NT2/D1 (cell line): ENCODE data around the gene CROT.

Experiments used
- DNase-seq: peaks from one replicate; pipeline ENCODE4 v3.0.0-alpha.2; 2011; ENCODE audit warnings: low read depth, low spot score
- H3K27me3 ChIP-seq: 2 replicates; pipeline ENCODE4 v1.6.0; 2011; ENCODE audit warnings: mild to moderate bottlenecking; ENCODE audit not compliant: insufficient read length, insufficient read depth
- H3K36me3 ChIP-seq: 2 replicates; pipeline ENCODE4 v1.6.1; 2011; ENCODE audit warnings: mild to moderate bottlenecking, low read length, mixed read lengths; ENCODE audit not compliant: insufficient read depth, insufficient read length
- H3K4me1 ChIP-seq: 2 replicates; pipeline ENCODE4 v1.5.1; 2011; ENCODE audit not compliant: insufficient read depth, insufficient read length
- H3K4me3 ChIP-seq: 2 replicates; pipeline ENCODE4 v1.5.1; 2011; ENCODE audit warnings: low read depth; ENCODE audit not compliant: insufficient read length
- H3K9ac ChIP-seq: 2 replicates; pipeline ENCODE4 v1.6.0; 2011; ENCODE audit warnings: low read depth; ENCODE audit not compliant: insufficient read length
- H3K9me3 ChIP-seq: 2 replicates; pipeline ENCODE4 v1.5.1; 2011; ENCODE audit warnings: mild to moderate bottlenecking, low read length; ENCODE audit not compliant: insufficient read depth
- SUZ12 ChIP-seq: IDR thresholded peaks from 2 replicates; pipeline ENCODE4 v1.6.1; 2011; ENCODE audit not compliant: insufficient read length, insufficient read depth; ENCODE audit errors: extremely low read depth
- YY1 ChIP-seq: IDR thresholded peaks from 2 replicates; pipeline ENCODE4 v1.6.1; 2011; ENCODE audit not compliant: insufficient read length, insufficient read depth
- ZNF274 ChIP-seq: IDR thresholded peaks from 2 replicates; pipeline ENCODE4 v1.6.1; 2011; ENCODE audit warnings: mild to moderate bottlenecking, low read depth, low read length

Gene CROT

DNA sequence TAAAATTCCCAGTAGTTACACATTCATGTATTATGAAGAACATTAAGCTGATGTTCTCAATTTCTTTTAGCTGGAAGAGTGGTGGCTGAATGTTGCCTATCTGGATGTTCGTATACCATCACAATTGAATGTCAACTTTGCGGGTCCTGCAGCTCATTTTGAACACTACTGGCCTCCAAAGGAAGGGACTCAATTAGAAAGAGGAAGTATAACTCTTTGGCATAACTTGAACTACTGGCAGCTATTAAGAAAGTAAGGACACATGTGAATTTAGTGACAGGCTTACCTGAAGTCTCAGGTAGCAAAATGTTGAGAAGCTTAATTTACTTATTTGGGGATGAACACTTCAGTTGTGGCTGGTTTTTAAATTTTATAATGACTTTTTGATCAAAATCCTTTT lies 15.9 kb downstream of the CROT start:
- TF ChIP-seq SUZ12 (no peak), ZNF274 (no peak), YY1 (no peak)
- H3K9ac ChIP-seq = no peak overlapping the region
- H3K9me3 ChIP-seq = peaks cover 8% of the 10 kb centered on the region; the same call in 1 of the 2 replicates
- no peak for DNase-seq
- no peaks in the 10 kb centered on the region for H3K27me3 ChIP-seq
- no peaks in the 10 kb centered on the region for H3K36me3 ChIP-seq
- no peaks in the 10 kb centered on the region for H3K4me1 ChIP-seq
- H3K4me3 ChIP-seq = no peak overlapping the region

DNA sequence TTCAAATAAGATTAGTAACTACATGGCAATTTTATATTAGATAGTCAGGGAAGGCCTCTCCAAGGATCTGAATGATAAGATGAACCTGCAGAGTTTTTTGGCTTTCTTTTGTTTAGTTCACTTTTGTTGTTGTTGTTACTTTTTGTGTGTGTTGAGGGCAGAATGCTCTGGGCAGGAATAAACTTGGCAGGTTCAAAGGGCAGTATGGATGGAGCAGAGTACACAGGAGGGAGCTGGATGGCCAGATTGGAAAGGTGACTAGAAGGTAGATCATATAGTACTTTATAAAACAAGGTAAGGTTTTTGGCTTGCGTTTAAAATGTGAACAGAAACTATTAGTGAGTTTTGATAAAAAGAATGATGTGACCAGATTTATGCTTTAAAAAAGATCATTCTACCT lies 17.9 kb downstream of the CROT start:
- no peaks in the 10 kb centered on the region for H3K9me3 ChIP-seq
- no peak for DNase-seq
- no peaks in the 10 kb centered on the region for H3K27me3 ChIP-seq
- no peak overlapping the region for H3K9ac ChIP-seq
- TF ChIP-seq SUZ12 = no peak
- TF ChIP-seq YY1 = no peak
- TF ChIP-seq ZNF274 = no peak
- H3K36me3 ChIP-seq = no peaks in the 10 kb centered on the region
- H3K4me3 ChIP-seq = no peak overlapping the region
- H3K4me1 ChIP-seq = no peaks in the 10 kb centered on the region

DNA sequence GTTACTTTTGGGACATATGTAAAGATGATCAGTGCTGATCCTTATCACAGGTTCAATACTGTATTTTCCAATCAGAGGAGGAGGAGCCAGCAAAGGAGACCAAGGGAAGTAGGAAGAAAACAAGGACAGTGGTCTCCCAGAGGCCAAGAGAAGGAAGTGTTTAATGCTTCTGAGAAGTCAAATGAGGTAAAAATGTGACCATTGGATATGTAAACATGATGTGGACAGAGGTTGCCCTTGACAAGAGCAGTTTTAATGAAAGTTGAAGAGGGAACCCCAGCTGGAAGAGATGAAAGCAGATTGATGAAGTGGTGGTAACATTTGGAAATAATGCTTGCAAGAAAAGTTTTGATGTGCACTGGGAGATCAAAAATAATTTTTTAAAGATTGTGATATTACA lies 18.8 kb downstream of the CROT start:
- H3K4me3 ChIP-seq = no peak overlapping the region
- no peaks in the 10 kb centered on the region for H3K27me3 ChIP-seq
- no peaks in the 10 kb centered on the region for H3K4me1 ChIP-seq
- H3K9me3 ChIP-seq = no peaks in the 10 kb centered on the region
- H3K36me3 ChIP-seq = no peaks in the 10 kb centered on the region
- H3K9ac ChIP-seq = no peak overlapping the region
- no peak for DNase-seq
- TF ChIP-seq ZNF274 = no peak
- TF ChIP-seq SUZ12 = no peak
- TF ChIP-seq YY1 = no peak

DNA sequence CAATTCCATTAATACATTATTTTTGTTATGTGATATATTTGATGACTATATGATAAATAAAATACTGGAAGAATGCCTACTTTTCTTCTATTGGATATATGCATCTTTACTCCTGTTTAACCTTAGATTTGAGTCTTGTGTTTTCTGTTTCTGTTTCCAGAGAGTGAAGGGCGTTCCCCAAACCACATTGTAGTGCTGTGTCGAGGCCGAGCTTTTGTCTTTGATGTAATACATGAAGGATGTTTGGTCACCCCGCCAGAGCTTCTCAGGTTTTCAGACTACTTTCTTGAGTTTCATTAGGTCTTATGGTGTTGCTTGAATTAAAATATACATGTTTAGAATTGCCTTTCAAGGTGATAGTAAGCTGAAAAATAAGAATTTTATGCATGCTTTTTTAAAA lies 23.8 kb downstream of the CROT start:
- TF ChIP-seq SUZ12 (no peak), YY1 (no peak), ZNF274 (no peak)
- no peak for DNase-seq

DNA sequence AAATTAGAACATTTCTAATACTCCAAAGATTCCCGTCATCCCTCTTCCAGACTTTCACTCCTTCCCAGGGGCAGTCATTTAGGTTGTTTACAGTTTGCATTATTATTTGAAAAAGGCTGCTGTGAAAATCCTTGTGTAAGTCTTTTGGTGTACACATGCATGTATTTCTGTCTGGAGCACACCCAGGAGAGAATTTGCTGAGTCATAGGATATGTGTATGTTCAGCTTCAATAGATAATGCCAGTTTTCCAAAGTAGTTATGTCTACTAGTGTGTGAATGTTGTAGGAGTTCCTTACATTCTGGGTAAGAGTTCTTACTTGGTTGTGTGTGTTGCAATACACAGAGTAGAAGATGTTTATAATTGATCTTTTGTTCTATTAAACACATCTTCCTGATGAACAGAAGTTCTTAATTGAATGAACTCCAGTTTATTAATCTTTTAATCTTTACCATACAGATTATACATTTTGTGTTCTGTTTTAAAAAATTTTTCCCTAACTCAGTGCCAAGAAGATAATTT lies 25.3 kb downstream of the CROT start:
- H3K4me1 ChIP-seq = no peaks in the 10 kb centered on the region
- TF ChIP-seq SUZ12 = no peak
- no peak for TF ChIP-seq ZNF274
- TF ChIP-seq YY1 = no peak
- DNase-seq = no peak
- H3K9ac ChIP-seq = no peak overlapping the region
- H3K36me3 ChIP-seq = no peaks in the 10 kb centered on the region
- no peaks in the 10 kb centered on the region for H3K27me3 ChIP-seq
- H3K9me3 ChIP-seq = no peaks in the 10 kb centered on the region
- no peak overlapping the region for H3K4me3 ChIP-seq

More for the DNA sequence above, 23.8 kb downstream of the CROT start:
- Histone ChIP-seq H3K36me3 (no peaks in the 10 kb centered on the region), H3K27me3 (no peaks in the 10 kb centered on the region), H3K4me3 (no peak overlapping the region), H3K4me1 (no peaks in the 10 kb centered on the region), H3K9ac (no peak overlapping the region), H3K9me3 (no peaks in the 10 kb centered on the region)

DNA sequence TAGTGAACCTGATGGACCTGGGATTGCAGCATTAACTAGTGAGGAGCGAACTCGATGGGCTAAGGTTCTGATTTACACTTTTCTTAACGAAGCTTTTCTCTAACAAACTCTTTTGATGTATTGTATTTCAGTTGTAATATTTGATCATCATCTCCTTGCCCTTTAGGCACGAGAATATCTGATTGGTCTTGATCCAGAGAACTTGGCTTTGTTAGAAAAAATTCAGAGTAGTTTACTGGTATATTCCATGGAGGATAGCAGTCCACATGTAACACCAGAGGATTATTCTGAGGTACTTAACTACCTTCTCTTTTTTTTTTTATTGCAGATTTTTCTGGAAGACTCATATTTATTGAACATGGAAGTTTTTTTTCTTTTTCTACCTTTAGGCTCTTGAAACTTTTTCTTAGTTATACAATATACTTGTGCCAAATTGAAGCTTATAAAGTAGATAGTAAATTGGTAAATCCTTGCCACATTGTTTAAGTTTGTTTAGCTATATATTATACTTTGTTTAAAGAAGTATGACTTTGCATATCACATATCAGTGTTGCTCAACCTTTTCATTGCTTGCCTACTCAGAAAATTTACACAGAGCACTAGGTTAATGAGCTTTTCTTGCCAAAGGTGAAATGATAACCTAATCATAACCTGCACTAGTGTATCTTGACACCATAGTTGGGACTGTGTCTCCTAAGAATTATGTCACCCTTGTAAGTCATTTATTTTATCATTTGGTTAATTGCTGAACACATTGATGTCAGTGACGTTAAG lies 30.4 kb downstream of the CROT start:
- no peak for DNase-seq
- no peak overlapping the region for H3K9ac ChIP-seq
- H3K4me3 ChIP-seq = no peak overlapping the region
- H3K27me3 ChIP-seq = no peaks in the 10 kb centered on the region
- H3K9me3 ChIP-seq = no peaks in the 10 kb centered on the region
- no peaks in the 10 kb centered on the region for H3K36me3 ChIP-seq
- TF ChIP-seq YY1 (no peak), SUZ12 (no peak), ZNF274 (no peak)
- no peaks in the 10 kb centered on the region for H3K4me1 ChIP-seq

DNA sequence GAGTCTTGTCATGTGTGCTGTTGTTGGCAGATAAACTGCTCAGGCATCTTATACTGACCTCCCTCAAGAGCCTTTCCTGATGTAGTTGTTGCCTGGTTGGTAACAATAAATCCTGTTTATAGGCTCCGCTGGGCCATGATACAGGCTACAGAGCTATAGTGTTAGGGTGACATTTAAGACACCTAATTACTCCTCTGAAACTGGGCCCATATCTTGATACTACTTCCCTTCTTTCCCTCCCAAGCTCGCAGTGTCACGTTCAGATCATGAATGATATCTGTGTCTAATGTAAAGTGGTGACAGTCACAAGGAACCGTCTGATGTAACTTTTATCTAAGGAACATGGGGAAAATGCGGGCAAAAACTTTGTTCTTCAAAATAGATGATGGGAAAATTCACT lies 35.4 kb downstream of the CROT start:
- no peak overlapping the region for H3K9ac ChIP-seq
- DNase-seq = no peak
- TF ChIP-seq ZNF274 (no peak), SUZ12 (no peak), YY1 (no peak)
- H3K4me1 ChIP-seq = no peaks in the 10 kb centered on the region
- H3K36me3 ChIP-seq = no peaks in the 10 kb centered on the region
- no peaks in the 10 kb centered on the region for H3K27me3 ChIP-seq
- no peak overlapping the region for H3K4me3 ChIP-seq
- H3K9me3 ChIP-seq = no peaks in the 10 kb centered on the region
